Gastroesophageal sphincter (tissue), 3 donors: Measurements from ENCODE around the gene ARHGEF3.

Source experiments
- CTCF ChIP-seq, 4 experiments: fragments of 200-600 bp in 2 of 4; fragments of 450-650 bp in 2 of 4; sonication (generic) in 1 of 4; IDR thresholded peaks; one replicate each; pipeline ENCODE4 v1.5.1; 2017 to 2019; ENCODE audit warnings: antibody characterized with exemption in 4 of 4, mild to moderate bottlenecking in 2 of 4, moderate library complexity in 2 of 4
- POLR2A ChIP-seq, 2 donors: fragments of 450-650 bp; IDR thresholded peaks; one replicate each; pipeline ENCODE4 v1.6.1; 2017; ENCODE audit warnings: antibody characterized with exemption in 2 of 2, mild to moderate bottlenecking in 2 of 2, moderate library complexity in 1 of 2

- TF ChIP-seq CTCF (IDR thresholded peaks at IDR 0.05) (no peak), POLR2A (IDR thresholded peaks at IDR 0.05) (no peak)
These were observed 108.0 kb downstream of the ARHGEF3 start for GRCh38 chr3:56693750-56694149.
